NCI-H748 (cell line): ENCODE measurements around the gene RTN4R.

Source experiments
- DNase-seq: peaks from one replicate; lab custom pipeline; 2025; ENCODE audit not compliant: unreplicated experiment; lab: John Stamatoyannopoulos, UW

RTN4R gene

DNA sequence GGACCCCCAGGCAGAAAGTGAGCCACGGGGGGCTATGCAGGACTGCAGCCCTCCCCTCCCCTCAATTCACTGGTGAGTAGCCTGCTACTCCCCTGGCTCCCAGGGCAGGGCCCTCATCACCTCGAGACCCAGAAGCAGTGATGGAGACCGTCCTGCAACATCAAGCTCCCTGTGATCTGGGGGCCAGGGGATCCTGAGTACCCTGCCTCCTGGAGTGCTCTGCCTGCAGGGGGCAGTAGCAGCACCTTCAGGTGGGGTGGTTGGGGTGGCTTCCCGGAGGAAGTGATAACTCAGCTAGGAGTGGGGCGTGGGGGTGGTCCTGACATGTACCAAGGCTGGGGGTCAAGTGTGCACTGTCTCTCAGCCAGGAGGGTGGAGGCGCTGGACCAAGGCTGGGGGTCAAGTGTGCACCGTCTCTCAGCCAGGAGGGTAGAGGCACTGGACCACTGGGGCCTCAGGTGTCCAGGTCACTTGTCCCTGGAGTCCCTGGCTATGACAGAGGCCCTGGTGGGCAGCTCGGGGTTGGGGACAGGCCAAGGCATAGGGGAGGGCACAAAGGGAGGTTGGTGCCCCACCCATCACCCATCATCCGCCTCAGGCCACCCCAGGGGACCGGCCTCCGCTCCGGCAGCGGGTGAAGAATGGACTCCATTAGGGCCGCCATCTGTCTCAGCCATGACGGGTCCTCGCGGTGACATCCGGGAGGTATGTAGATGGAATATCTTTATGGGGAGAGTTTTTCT is 9.4 kb downstream of the RTN4R start:
- DNase-seq, result no peak

- no peak for DNase-seq
Observed at GRCh38 chr22:20258021-20258299, 10.2 kb downstream of the RTN4R start.

- DNase-seq, result no peak
Observed at GRCh38 chr22:20257212-20258020, 10.7 kb downstream of the RTN4R start.

- DNase-seq, result no peak
Observed at GRCh38 chr22:20256551-20257211, 11.4 kb downstream of the RTN4R start.

GRCh38 chr22:20256027-20256426 is 12.1 kb downstream of the RTN4R start:
- no peak for DNase-seq

DNA sequence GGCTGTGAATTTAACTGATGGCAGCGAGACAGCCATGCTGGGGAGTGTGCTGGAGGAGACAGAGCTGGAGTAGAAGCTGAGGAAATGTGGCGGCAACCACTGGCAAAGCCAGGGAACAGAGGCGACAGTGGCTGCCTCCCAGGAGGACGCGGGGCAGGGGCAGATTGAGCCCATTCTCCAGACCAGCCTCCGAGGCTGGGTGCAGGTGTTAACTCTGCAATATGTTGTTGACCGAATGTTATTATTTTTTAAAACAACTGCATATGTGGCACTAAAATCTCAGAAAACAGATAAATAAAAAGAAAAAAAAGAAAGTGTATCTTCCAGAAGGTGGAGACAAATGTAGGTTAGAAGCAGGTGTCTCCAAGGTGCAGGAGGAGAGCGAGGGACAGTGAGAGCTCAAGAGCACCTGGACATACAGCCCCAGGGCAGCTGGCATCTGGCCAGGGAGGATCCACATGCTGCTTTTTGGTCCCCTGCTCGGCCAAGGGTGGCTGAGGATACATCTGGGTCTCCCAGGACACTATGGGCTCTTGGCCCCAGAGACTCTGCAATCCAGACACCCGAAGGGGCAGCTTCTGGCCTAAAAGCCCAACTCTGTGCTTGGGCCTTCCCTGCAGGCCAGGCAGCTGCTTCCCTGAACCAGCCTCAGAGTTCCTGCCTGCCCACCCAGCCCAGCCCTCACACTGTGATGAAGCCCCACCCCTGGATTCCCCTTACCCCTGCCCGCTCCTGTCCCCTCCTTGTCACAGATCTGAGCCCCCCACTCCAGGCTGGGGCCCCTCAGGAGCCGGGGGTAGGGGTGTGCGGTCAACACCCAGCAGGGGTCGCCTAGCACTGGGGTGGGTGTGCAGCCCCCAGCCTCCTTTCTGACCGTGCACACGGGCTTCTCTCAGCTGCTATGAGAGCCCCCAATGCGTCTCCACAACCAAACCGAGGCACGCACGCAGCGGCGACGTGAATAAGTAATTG is 12.9 kb downstream of the RTN4R start:
- DNase-seq, result peak; percentile 32

GRCh38 chr22:20253161-20253560 is 15.0 kb downstream of the RTN4R start:
- no peak for DNase-seq

DNA sequence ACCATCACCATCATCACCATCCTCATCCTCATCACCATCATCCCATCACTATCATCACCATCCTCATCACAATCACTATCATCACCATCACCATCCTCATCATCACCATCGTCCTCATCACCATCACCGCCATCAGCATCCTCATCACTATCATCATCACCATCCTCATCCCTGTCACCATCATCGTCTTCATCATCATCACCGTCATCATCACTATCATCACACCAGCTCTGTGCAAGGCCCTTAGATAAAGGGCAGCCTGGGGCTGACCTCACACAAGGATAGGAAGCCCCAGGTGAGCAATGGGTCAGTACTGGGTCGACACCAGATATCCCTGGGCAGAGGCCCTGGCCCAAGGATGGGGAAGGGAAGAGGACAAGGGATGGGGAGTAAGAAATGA is 16.1 kb downstream of the RTN4R start:
- no peak for DNase-seq

DNA sequence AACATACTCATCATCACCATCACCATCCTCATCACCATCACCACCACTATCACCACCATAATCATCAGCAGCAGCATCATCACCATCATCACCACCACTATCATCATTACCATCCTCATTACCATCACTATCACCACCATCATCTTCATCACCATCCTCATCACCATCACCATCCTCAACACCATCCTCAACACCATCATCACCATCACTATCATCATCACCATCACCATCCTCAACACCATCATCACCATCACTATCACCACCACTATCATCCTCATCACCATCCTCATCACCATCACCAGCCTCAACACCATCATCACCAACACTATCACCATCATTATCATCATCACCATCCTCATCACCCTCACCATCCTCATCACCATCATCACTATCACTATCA is 16.6 kb downstream of the RTN4R start:
- DNase-seq, result no peak

- peak; percentile 27 for DNase-seq
Observed at GRCh38 chr22:20249797-20250354, 18.2 kb downstream of the RTN4R start.

GRCh38 chr22:20248461-20248978 is 19.6 kb downstream of the RTN4R start:
- no peak for DNase-seq

- no peak for DNase-seq
Observed at GRCh38 chr22:20247608-20248171, 20.4 kb downstream of the RTN4R start.

DNA sequence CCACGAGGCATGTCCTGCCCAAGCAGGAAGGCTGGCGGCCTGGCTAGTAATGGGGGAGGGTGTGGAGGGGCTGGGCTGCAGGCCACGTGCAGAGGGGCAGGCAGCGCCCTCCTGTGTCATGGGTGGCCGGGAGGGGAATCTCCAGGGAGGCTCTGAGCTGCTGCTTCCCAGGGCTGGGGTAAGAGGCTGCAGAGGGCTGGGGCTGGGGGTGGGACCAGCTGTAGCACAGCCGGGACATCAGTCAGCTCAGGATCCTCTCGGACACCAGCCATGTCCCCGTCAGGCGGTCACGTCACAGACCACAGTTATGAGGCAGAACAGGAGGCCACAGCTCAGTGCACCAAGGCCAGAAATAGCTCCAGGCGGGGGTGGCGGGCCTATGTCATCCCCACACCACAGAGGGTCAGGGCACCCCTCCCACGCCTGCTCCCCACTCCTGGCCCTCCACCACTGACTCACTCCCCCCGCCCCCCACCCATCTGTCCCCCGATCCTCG is 21.1 kb downstream of the RTN4R start:
- DNase-seq, result no peak

GRCh38 chr22:20246368-20247009 is 21.6 kb downstream of the RTN4R start:
- DNase-seq, result no peak

GRCh38 chr22:20245577-20246367 is 22.3 kb downstream of the RTN4R start:
- DNase-seq, result no peak

GRCh38 chr22:20244691-20245576 is 23.2 kb downstream of the RTN4R start:
- DNase-seq, result no peak

GRCh38 chr22:20244250-20244648 is 23.9 kb downstream of the RTN4R start:
- no peak for DNase-seq
